ENCODE data around the gene VPS52. TPM values are rescaled to one million over a fixed set of nuclear protein-coding genes. Genes with fewer than 3 reads are reported as not detected.
A peak's percentile ranks its signal among the peaks of the same experiment; 100 is the strongest.

The VPS52 gene
- total and polyA plus RNA-seq, 9 of the 15 experiments (the other 6 are each of a cell fraction or from before 2014, with no cell fraction given) = 24.4 to 103 (median 40.2) TPM

GRCh38 chr6:33314515-33314942 lies 42.9 kb upstream of the VPS52 start (continued):
- no peak for TF ChIP-seq HMGXB4 (CRISPR knock-in tag; IDR thresholded peaks at IDR 0.05)
- TF ChIP-seq BHLHE40 (IDR thresholded peaks at IDR 0.05; ENCODE audit: low read length) = peak; percentile 42; the same call in 1 of the 2 replicates
- no peak for TF ChIP-seq ZNF764 (CRISPR knock-in tag; IDR thresholded peaks at IDR 0.05; ENCODE audit: low read depth)
- peak in 1 of 2 experiments; percentile 74; a peak in 2 of 4 replicates for TF ChIP-seq HDAC1 (IDR thresholded peaks at IDR 0.05)
- TF ChIP-seq SPI1 (IDR thresholded peaks at IDR 0.05; ENCODE audit: borderline replicate concordance, low read depth, low read length) = no peak
- TF ChIP-seq PYGO2 (tag; IDR thresholded peaks at IDR 0.05) = no peak
- TF ChIP-seq, protein P1, sequence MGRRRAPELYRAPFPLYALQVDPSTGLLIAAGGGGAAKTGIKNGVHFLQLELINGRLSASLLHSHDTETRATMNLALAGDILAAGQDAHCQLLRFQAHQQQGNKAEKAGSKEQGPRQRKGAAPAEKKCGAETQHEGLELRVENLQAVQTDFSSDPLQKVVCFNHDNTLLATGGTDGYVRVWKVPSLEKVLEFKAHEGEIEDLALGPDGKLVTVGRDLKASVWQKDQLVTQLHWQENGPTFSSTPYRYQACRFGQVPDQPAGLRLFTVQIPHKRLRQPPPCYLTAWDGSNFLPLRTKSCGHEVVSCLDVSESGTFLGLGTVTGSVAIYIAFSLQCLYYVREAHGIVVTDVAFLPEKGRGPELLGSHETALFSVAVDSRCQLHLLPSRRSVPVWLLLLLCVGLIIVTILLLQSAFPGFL (CRISPR knock-in tag; IDR thresholded peaks at IDR 0.05) = 0 out of 2 replicates have a peak, but pooled peaks have one; percentile 78
- TF ChIP-seq, protein P2, sequence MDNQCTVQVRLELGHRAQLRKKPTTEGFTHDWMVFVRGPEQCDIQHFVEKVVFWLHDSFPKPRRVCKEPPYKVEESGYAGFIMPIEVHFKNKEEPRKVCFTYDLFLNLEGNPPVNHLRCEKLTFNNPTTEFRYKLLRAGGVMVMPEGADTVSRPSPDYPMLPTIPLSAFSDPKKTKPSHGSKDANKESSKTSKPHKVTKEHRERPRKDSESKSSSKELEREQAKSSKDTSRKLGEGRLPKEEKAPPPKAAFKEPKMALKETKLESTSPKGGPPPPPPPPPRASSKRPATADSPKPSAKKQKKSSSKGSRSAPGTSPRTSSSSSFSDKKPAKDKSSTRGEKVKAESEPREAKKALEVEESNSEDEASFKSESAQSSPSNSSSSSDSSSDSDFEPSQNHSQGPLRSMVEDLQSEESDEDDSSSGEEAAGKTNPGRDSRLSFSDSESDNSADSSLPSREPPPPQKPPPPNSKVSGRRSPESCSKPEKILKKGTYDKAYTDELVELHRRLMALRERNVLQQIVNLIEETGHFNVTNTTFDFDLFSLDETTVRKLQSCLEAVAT (IDR thresholded peaks at IDR 0.05) = no peak
- TF ChIP-seq, protein P3, sequence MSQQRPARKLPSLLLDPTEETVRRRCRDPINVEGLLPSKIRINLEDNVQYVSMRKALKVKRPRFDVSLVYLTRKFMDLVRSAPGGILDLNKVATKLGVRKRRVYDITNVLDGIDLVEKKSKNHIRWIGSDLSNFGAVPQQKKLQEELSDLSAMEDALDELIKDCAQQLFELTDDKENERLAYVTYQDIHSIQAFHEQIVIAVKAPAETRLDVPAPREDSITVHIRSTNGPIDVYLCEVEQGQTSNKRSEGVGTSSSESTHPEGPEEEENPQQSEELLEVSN (IDR thresholded peaks at IDR 0.05; ENCODE audit: borderline replicate concordance in 1 of 2, extremely low read depth in 1 of 2, insufficient read depth in 1 of 2, insufficient read length in 1 of 2, low read depth in 1 of 2, low read length in 1 of 2, poor library complexity in 1 of 2, severe bottlenecking in 1 of 2) = no peak
- no peak for TF ChIP-seq SNRNP70 (optimal IDR thresholded peaks at IDR 0.05; ENCODE audit: low read depth, low read length)
- TF ChIP-seq ZNF121 (CRISPR knock-in tag; conservative IDR thresholded peaks at IDR 0.05) = no peak
- no peak for TF ChIP-seq NRF1 (conservative IDR thresholded peaks at IDR 0.05 in 1 of 2, IDR thresholded peaks at IDR 0.05 in 1 of 2)
- no peak for TF ChIP-seq RAD21 (CRISPR knock-in tag; conservative IDR thresholded peaks at IDR 0.05 in 1 of 2, IDR thresholded peaks at IDR 0.05 in 1 of 2)
- no peak for TF ChIP-seq ZNF239 (CRISPR knock-in tag; IDR thresholded peaks at IDR 0.05)
- 0 out of 2 replicates have a peak, but pooled peaks have one; percentile 27 for TF ChIP-seq ZC3H8 (IDR thresholded peaks at IDR 0.05)
- TF ChIP-seq TRIM28 (IDR thresholded peaks at IDR 0.05) = no peak
- no peak for TF ChIP-seq HNRNPH1 (optimal IDR thresholded peaks at IDR 0.05; ENCODE audit: low read depth, low read length)
- TF ChIP-seq BDP1 (IDR thresholded peaks at IDR 0.05; ENCODE audit: insufficient read depth, insufficient read length) = no peak
- TF ChIP-seq GTF2F1 (IDR thresholded peaks at IDR 0.05; ENCODE audit: low read depth, low read length) = no peak
- TF ChIP-seq ZFP30 (CRISPR knock-in tag; IDR thresholded peaks at IDR 0.05; ENCODE audit: borderline replicate concordance) = no peak
- TF ChIP-seq BRD9 (IDR thresholded peaks at IDR 0.05; ENCODE audit: low read depth, partially characterized antibody) = no peak
- TF ChIP-seq, protein P4, sequence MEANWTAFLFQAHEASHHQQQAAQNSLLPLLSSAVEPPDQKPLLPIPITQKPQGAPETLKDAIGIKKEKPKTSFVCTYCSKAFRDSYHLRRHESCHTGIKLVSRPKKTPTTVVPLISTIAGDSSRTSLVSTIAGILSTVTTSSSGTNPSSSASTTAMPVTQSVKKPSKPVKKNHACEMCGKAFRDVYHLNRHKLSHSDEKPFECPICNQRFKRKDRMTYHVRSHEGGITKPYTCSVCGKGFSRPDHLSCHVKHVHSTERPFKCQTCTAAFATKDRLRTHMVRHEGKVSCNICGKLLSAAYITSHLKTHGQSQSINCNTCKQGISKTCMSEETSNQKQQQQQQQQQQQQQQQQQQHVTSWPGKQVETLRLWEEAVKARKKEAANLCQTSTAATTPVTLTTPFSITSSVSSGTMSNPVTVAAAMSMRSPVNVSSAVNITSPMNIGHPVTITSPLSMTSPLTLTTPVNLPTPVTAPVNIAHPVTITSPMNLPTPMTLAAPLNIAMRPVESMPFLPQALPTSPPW (CRISPR knock-in tag; IDR thresholded peaks at IDR 0.05) = peak; percentile 68
- no peak for TF ChIP-seq MTA3 (IDR thresholded peaks at IDR 0.05; ENCODE audit: borderline replicate concordance)
